ENCODE data around the gene TSHZ1. TPM values are rescaled to one million over a fixed set of nuclear protein-coding genes. Genes with fewer than 3 reads are reported as not detected.

The TSHZ1 gene
- total and polyA plus RNA-seq, 7 donors: 2.0 to 10.5 (median 9.7) TPM

DNA sequence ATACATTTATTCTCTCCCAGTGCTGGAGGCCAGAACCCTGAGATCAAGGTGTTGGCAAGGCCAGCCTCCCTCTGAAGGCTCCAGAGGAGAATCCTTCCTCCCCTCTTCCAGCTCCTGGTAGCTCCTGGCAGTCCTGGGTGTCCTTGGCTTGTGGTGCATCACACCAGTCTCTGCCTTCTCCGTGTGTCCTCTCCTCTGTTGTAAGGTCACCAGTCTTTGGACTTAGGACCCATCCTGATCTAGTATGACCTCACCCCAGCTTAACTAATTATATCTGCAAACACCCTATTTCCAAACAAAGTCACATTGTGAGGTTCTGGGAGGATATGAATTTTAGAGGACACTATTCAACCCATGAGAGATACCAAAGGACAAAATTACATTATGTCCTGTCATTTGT lies 31.1 kb downstream of the TSHZ1 start:
- WGBS, 3 donors: 83 to 100% (median 94%) methylated on average over 1 of the region's 1 CpG
- H3K9me3 ChIP-seq: no peaks in the 10 kb centered on the region
- TF ChIP-seq, protein P1, sequence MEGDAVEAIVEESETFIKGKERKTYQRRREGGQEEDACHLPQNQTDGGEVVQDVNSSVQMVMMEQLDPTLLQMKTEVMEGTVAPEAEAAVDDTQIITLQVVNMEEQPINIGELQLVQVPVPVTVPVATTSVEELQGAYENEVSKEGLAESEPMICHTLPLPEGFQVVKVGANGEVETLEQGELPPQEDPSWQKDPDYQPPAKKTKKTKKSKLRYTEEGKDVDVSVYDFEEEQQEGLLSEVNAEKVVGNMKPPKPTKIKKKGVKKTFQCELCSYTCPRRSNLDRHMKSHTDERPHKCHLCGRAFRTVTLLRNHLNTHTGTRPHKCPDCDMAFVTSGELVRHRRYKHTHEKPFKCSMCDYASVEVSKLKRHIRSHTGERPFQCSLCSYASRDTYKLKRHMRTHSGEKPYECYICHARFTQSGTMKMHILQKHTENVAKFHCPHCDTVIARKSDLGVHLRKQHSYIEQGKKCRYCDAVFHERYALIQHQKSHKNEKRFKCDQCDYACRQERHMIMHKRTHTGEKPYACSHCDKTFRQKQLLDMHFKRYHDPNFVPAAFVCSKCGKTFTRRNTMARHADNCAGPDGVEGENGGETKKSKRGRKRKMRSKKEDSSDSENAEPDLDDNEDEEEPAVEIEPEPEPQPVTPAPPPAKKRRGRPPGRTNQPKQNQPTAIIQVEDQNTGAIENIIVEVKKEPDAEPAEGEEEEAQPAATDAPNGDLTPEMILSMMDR (IDR thresholded peaks at IDR 0.05): no peak

DNA sequence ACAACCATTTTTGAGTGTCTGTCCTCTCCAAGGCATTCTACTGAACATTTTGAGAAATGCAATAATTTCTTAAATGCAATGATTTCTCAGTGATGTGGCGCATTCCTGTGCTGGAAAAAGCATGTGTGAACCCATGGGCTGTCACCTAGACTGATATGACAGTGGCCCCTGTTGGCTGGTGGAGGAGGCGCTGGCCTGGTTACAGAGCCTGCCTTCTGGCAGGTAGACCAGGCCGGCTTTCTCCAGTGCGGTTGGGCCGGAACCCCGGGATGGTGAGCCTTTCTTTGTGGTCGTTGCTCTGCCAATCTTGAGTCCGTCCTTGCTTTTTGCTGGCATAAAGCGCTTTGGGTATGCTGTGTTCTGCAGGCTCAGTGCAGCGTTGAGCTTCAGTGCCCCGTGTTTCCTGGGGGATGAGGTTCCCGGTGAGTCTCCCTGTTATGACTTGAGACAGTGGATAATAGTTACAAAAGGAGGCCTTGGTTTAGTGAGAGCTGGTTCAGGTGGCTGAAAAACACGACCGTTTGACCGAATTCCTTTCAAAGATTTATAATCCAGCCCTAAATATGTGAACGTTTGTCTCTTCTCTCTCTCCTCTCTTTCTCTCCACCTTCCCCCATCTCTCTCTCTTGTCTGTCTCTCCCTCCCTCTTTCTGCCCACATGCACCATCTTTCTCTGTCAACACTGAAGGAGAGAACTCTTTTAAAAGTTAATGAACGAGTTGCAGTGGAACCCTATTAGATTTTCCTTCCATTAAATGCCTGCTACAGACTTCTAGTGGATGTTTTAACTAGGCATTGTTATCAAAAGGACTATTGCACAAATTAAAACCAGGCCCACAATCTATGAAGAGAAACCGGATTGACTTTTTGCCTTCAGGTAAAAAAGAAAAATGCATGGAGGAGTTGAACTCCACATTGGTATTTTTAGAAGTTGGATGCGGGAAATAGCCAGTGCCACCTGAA lies 34.0 kb downstream of the TSHZ1 start:
- ATAC-seq: peak in 3 of 4 donors; percentile 51 to 66 (median 63)
- no peak overlapping the region for H3K27ac ChIP-seq
- no peaks in the 10 kb centered on the region for H3K9me3 ChIP-seq
- WGBS, 3 donors: 57 to 77% (median 67%) methylated on average over 19 of the region's 19 CpGs
- no peaks in the 10 kb centered on the region for H3K27me3 ChIP-seq (ENCODE audit: insufficient read depth in 3 of 3, low read length in 2 of 3)
- intact Hi-C loops (cut with DNase I): loop anchor here (5.0 to 10.0 kb wide), 3 partner anchors 32 to 230 kb away; partner anchors contain the start of genes PTGR3 (in 1 of the 2) and TSHZ1 (in 1 of the 2)
- TF ChIP-seq, protein P1 (IDR thresholded peaks at IDR 0.05): peak; percentile 25
- no peak for DNase-seq
- H3K36me3 ChIP-seq (ENCODE audit: insufficient read depth in 1 of 2, low read depth in 1 of 2): no peaks in the 10 kb centered on the region
- H3K4me1 ChIP-seq: peaks cover 22% of the 10 kb centered on the region
- H3K4me3 ChIP-seq: no peak overlapping the region

More for the DNA sequence above, 31.1 kb downstream of the TSHZ1 start:
- intact Hi-C loops (cut with DNase I): loop anchor here in 1 of 2 donors (10.0 kb wide), 1 partner anchor 233 kb away; no protein-coding TSS in a partner anchor
- peaks cover 20% of the 10 kb centered on the region for H3K4me1 ChIP-seq
- no peak overlapping the region for H3K27ac ChIP-seq
- DNase-seq (no peak), ATAC-seq (no peak)
- H3K4me3 ChIP-seq: no peak overlapping the region
- H3K36me3 ChIP-seq (ENCODE audit: insufficient read depth in 1 of 2, low read depth in 1 of 2): no peaks in the 10 kb centered on the region
- H3K27me3 ChIP-seq (ENCODE audit: insufficient read depth in 3 of 3, low read length in 2 of 3): no peaks in the 10 kb centered on the region

DNA sequence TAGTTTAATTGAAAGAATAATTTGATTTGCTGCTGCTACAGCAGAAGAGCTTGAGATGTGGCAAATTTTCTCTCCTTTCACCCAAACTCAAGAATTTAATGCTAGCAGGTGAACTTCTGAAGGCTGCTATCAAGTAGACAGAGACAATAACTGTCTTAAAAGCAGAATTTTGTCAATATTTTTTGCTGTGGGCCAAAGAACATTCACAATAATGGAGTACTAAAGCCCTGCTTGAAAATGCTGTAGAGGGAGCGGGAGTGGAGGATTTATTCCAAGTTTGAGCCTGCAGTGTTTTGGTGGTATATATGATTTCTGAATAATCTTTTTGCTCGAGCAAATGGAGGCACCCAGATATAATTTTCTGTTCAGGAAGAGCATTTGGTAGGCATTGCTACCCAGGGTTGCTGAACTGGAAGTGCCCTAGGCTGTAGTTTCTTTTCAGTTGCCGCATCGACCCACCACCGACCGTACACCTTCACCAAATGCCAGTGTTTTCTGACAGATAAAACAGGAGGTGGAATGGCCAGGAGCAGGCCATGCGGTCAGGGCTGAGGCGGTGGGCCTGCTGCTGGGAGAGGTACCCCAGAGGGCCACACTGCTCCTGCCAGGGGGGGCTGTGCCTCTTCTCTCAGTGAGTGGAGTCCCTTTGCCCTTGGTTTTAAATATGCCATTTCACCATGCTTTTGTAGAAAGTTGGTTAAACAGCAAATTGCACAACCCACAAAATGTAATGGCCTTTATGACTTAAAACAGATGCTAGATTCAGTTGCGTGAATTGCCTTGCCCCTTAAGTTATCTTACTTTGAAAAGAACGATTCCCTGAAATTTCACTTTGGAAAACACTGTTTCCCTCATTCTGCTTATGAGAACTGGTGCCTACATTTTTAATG lies 36.4 kb downstream of the TSHZ1 start:
- TF ChIP-seq, protein P1 (IDR thresholded peaks at IDR 0.05): no peak
- Histone ChIP-seq H3K4me1 (peaks cover 33% of the 10 kb centered on the region), H3K9me3 (no peaks in the 10 kb centered on the region), H3K27ac (peak overlapping the region; percentile 74), H3K4me3 (peak overlapping the region; percentile 63), H3K27me3 (ENCODE audit: insufficient read depth in 3 of 3, low read length in 2 of 3) (no peaks in the 10 kb centered on the region), H3K36me3 (ENCODE audit: insufficient read depth in 1 of 2, low read depth in 1 of 2) (no peaks in the 10 kb centered on the region)
- DNase-seq (no peak), ATAC-seq (peak in 1 of 4 donors; percentile 32)
- intact Hi-C loops (cut with DNase I): loop anchor here (5.0 to 10.0 kb wide), 3 partner anchors 35 to 228 kb away; partner anchors contain the start of genes PTGR3 (in 1 of the 2) and TSHZ1 (in 1 of the 2)
- 27 to 47% (median 43%) methylated on average over 10 of the region's 10 CpGs for WGBS, 3 donors

DNA sequence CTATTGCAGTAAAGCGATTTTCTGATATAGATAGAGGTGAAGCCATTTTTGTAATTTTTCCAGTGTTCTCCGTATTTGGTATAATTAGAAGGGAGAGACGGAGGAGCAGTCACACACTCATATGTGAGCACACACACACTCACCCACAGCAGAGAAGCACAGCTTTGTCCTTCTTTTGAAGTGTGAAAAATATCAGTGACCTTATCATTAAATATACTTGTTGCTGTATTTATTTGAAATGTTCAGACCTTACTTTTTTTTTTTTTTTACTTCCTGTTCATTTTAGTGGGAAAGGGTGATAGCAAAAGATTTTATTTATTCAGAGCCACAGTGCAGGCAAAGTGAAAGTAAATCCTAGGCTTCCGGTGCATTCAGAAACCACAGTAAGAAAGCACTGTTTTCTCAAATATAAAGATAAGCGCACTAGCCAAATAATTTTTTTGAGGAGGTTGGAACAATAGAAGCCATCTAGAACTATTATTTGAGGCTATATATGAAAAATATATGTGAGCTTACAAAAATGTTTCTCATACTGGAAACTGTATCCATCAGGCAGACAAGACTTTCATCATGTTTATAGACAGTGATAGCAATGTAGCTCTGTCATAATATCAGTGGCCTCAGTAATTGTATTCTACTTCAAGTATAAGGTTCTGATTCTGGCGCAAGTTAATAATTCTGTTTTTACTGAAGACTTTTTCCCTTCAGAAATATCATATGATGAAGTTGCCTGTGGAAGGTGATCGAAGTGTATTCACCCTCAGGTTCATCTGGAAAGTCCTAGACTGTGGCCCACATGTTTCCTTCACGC lies 37.2 kb downstream of the TSHZ1 start:
- WGBS, 3 donors: 21 to 32% (median 26%) methylated on average over 8 of the region's 8 CpGs
- peaks cover 38% of the 10 kb centered on the region for H3K4me1 ChIP-seq
- no peaks in the 10 kb centered on the region for H3K36me3 ChIP-seq (ENCODE audit: insufficient read depth in 1 of 2, low read depth in 1 of 2)
- H3K4me3 ChIP-seq: peak overlapping the region; percentile 63
- TF ChIP-seq, protein P1 (IDR thresholded peaks at IDR 0.05): no peak
- no peaks in the 10 kb centered on the region for H3K27me3 ChIP-seq (ENCODE audit: insufficient read depth in 3 of 3, low read length in 2 of 3)
- H3K9me3 ChIP-seq: no peaks in the 10 kb centered on the region
- intact Hi-C loops (cut with DNase I): loop anchor here (5.0 to 10.0 kb wide), 3 partner anchors 36 to 227 kb away; partner anchors contain the start of genes PTGR3 (in 1 of the 2) and TSHZ1 (in 1 of the 2)
- ATAC-seq (peak in 3 of 4 donors; percentile 49 to 66 (median 56)), DNase-seq (no peak)
- H3K27ac ChIP-seq: peak overlapping the region; percentile 74

Data from psoas muscle (tissue), 8 donors.